ENCODE results near the gene FUT7. TPM values are rescaled to one million over a fixed set of nuclear protein-coding genes. Genes with fewer than 3 reads are reported as not detected.
A peak's percentile ranks its signal among the peaks of the same experiment; 100 is the strongest.

Gene FUT7
- total RNA-seq, 4 donors from 2014 or later = 0.60 TPM; not detected in 3

DNA sequence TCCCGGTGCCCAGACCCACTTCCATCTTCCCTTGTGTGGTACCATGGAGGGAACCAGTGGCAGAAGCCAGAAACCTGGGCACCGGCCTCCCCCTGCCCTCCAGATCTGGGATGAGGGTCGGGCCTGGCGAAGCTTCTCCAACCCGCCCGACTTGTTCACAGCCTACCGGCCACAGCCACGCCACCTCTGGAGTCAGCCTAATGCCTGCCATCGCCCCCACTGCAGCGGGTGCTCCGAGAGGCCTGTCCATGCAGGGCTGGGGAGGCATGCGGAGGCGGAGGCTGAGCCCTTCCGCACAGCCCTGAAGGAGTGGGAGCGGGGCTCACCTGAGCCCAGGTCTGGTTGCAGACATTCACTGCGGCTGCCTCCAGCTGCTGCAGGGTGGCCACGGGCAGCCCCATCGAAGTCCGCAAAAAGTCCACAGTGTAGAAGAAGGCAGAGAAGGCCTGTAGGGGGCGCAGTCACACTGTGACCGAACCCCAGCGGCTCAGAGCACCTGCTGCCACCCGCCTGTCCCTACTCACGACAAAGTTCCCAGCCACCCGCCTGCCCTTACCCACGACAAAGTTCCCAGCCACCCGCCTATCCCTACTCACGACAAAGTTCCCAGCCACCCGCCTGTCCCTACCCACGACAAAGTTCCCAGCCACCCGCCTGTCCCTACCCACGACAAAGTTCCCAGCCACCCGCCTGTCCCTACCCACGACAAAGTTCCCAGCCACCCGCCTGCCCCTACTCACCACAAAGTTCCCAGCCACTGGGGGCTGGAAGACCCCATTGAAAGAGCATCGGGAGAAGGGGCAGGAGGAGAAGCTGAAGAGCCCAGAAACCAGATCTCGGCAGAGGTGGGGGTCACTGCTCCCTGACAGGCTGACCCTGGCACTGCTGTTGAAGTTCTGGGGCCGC lies 17.9 kb upstream of the FUT7 start:
- H3K4me3 ChIP-seq = no peak overlapping the region
- TF ChIP-seq POLR2A (IDR thresholded peaks at IDR 0.05) (no peak), EP300 (IDR thresholded peaks at IDR 0.05) (no peak), CTCF (IDR thresholded peaks at IDR 0.05) (peak; percentile 35 to 71 (median 41))
- no peaks in the 10 kb centered on the region for H3K9me3 ChIP-seq
- peaks cover 0 to 39% of the 10 kb centered on the region in 2 donors for H3K27me3 ChIP-seq
- H3K36me3 ChIP-seq = no peaks in the 10 kb centered on the region
- peaks cover under 1 to 69% (median 33%) of the 10 kb centered on the region in 4 donors for H3K4me1 ChIP-seq
- DNase-seq (ENCODE audit: low spot score in 2 of 2) = peak in 1 of 2 donors; percentile 57
- H3K27ac ChIP-seq = peak overlapping the region in 1 of 4 donors; percentile 37
- 55 to 60% methylated on average over 25 to 37 of the region's 38 CpGs for WGBS, 2 donors

DNA sequence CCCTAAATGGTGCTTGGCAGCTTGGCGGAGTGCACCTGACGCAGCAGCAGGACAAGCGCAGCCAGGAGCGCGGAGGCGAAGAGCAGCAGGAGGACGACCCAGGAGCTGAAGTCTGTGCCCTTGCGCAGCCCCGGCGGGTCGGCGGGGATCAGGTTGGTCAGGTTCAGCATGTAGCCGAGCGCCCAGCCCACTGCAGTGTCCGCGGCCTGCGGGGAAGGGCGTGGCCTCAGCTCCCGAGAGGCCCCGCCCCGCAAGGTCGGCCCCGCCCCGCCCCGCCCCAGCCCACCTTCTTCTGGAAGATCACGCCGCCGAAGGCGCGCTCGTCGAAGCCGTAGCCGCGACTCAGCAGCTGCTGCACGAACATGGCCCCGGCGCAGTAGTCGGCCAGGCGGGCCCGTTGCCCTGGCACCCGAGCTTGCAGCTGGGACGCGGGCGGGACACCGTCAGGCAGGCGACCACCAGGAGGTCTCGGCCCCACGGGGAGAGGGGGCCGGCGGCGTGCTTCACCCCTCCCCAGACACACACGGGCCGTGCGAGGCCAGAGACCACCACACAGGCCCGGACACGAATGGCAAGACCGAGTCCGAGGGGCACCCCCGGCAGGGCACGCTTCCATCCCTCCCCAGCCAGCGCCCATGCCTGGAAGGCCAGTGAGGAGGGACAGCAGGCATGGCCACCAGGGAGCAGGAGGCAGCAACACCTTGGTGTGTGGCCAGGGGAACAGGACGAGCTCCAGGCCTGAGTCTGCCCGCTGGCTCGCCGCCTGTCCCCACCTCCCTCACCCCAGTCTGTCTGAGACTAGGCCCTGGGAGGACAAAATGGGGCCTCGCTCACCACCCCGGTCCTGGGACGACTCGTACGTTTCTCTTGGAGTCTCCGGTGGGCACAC lies 17.0 kb upstream of the FUT7 start:
- H3K4me3 ChIP-seq = no peak overlapping the region
- 55 to 74% methylated on average over 40 to 43 of the region's 72 CpGs for WGBS, 2 donors
- no peaks in the 10 kb centered on the region for H3K9me3 ChIP-seq
- H3K27me3 ChIP-seq = peaks cover 0 to 34% of the 10 kb centered on the region in 2 donors
- TF ChIP-seq EP300 (IDR thresholded peaks at IDR 0.05) (no peak), POLR2A (IDR thresholded peaks at IDR 0.05) (no peak), CTCF (IDR thresholded peaks at IDR 0.05) (no peak)
- peaks cover 0 to 69% (median 33%) of the 10 kb centered on the region in 4 donors for H3K4me1 ChIP-seq
- no peaks in the 10 kb centered on the region for H3K36me3 ChIP-seq
- no peak for DNase-seq (ENCODE audit: low spot score in 2 of 2)
- no peak overlapping the region for H3K27ac ChIP-seq

DNA sequence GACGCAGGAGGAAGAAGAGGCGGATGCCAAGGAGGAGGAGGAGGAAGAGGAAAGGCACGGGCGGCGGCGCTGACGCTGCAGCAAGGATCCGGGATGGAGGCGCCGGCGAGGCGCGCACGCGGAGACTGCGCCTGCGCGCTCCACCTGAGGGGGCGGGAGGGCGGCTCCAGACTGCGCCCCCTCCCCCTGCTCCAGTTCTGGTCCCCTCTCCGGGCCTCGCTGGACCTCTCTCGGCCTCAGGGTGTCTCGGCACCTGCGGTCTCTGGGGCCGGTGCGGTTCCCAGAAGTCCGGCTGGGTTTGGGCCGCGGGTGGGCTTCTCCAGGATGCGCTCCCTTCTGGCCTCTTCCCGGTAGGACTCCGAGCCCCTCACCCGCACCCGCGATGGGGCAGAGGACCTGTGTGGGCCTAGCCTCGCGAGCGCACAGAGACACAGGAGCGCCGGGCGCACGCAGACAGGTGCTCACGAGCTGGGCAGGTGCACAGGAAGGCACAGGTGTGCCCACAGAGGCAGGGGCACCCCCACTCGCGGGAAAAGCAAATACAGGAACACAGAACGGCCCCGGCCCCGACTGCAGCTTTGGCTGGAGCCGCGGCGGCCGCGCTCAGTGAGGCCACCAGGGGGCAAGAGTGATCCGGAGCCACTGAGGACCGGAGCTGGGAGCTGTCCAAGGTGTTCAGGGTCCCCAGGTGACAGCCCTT lies 14.3 kb upstream of the FUT7 start, which contains the start of gene NPDC1:
Gene NPDC1 (minus strand): TSS at position 90 of the 700 bp plus-strand sequence. CDS start 188 bp downstream, outside the sequence.
- TF ChIP-seq POLR2A (IDR thresholded peaks at IDR 0.05) (no peak), CTCF (IDR thresholded peaks at IDR 0.05) (peak; percentile 84 to 94 (median 91))
- H3K27ac ChIP-seq = peak within 1 kb of the TSS in 3 of 4 donors; percentile 51 to 75 (median 56)
- peak in 1 of 2 donors; percentile 78 for DNase-seq (ENCODE audit: low spot score in 2 of 2)

DNA sequence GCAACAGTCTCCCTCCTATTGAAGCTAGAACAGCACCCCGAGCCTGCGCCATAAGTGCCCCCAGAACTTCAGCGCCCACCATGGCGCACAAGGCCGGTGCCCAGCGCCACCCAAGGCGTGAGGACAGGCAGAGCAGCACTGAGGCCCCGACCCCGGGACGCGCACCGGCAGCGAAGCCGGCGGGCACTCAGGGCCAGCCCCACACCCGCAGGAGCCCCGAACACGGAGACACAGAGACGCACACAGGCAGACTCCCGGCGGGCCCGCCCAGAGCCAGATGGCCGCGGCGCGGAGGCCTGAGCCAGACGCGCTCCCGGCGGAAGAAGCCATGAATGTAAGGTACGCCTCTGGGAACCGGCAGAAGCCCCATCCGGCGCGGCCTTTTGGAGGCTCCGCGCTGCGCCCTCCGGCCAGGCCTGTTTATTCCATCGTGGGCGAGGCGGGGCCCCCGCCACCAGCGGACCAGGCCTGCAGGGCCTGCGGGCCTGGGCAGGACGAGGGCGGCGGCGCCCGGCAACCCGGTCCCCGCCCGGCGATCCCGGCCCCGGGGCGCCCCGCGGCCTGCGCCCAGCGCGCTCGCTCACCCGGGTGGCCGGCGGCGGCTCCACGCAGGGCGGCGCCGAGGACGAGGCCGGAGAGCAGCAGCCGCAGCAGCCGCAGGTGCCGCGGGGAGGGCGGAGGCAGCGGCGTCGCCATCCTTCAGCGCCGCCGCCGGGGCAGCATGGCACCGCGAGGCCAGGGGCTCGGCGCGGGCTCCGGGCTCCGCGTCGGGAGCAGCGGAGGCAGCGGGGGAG lies 13.6 kb upstream of the FUT7 start:
- 1 to 2% methylated on average over 17 to 29 of the region's 96 CpGs for WGBS, 2 donors
- H3K4me1 ChIP-seq = peaks cover 0 to 54% (median 25%) of the 10 kb centered on the region in 4 donors
- peak overlapping the region in 3 of 4 donors; percentile 20 to 75 (median 51) for H3K27ac ChIP-seq

More for the DNA sequence above, 14.3 kb upstream of the FUT7 start, which contains the start of gene NPDC1:
- Histone ChIP-seq H3K36me3 (peaks cover 0 to 9% (median 0%) of the 10 kb centered on the region in 3 donors), H3K27me3 (peaks cover 0 to 19% of the 10 kb centered on the region in 2 donors), H3K4me1 (peaks cover 0 to 55% (median 25%) of the 10 kb centered on the region in 4 donors), H3K9me3 (no peaks in the 10 kb centered on the region), H3K4me3 (peak within 1 kb of the TSS; percentile 25 to 76 (median 60))
- 0% methylated on average over 33 to 57 of the region's 57 CpGs for WGBS, 2 donors

More for the DNA sequence above, 13.6 kb upstream of the FUT7 start:
- Histone ChIP-seq H3K27me3 (peaks cover 0 to 19% of the 10 kb centered on the region in 2 donors), H3K36me3 (peaks cover 0 to 16% (median 0%) of the 10 kb centered on the region in 3 donors), H3K9me3 (no peaks in the 10 kb centered on the region), H3K4me3 (peak overlapping the region; percentile 25 to 76 (median 60))
- TF ChIP-seq EP300 (IDR thresholded peaks at IDR 0.05) (no peak), POLR2A (IDR thresholded peaks at IDR 0.05) (no peak), CTCF (IDR thresholded peaks at IDR 0.05) (no peak)
- DNase-seq (ENCODE audit: low spot score in 2 of 2) = no peak

Data from tibial nerve (tissue), 4 donors.